Measurements from ENCODE around the gene GAK.

GAK gene

GRCh38 chr4:848803-849477 is 83.2 kb downstream of the GAK start:
- no peak for DNase-seq (ENCODE audit: low read depth)

- DNase-seq (ENCODE audit: low read depth): no peak
These were observed 83.8 kb downstream of the GAK start for GRCh38 chr4:848307-848691.

- DNase-seq (ENCODE audit: low read depth): no peak
These were observed 86.3 kb downstream of the GAK start for GRCh38 chr4:845836-846251.

GRCh38 chr4:845233-845835 is 86.8 kb downstream of the GAK start:
- no peak for DNase-seq (ENCODE audit: low read depth)

GRCh38 chr4:844752-845232 is 87.3 kb downstream of the GAK start:
- DNase-seq (ENCODE audit: low read depth): no peak

- DNase-seq (ENCODE audit: low read depth): no peak
These were observed 92.3 kb downstream of the GAK start for GRCh38 chr4:839675-840443.

- no peak for DNase-seq (ENCODE audit: low read depth)
These were observed 94.3 kb downstream of the GAK start for GRCh38 chr4:837772-838171.

GRCh38 chr4:836750-837301 is 95.3 kb downstream of the GAK start:
- no peak for DNase-seq (ENCODE audit: low read depth)

GRCh38 chr4:836003-836511 is 96.1 kb downstream of the GAK start:
- no peak for DNase-seq (ENCODE audit: low read depth)

- DNase-seq (ENCODE audit: low read depth): no peak
These were observed 96.7 kb downstream of the GAK start for GRCh38 chr4:835148-836002.

GRCh38 chr4:834368-835147 is 97.6 kb downstream of the GAK start:
- DNase-seq (ENCODE audit: low read depth): no peak

- no peak for DNase-seq (ENCODE audit: low read depth)
These were observed 98.3 kb downstream of the GAK start for GRCh38 chr4:833731-834367.

GRCh38 chr4:833156-833555 is 99.0 kb downstream of the GAK start:
- no peak for DNase-seq (ENCODE audit: low read depth)

- no peak for DNase-seq (ENCODE audit: low read depth)
These were observed 99.6 kb downstream of the GAK start for GRCh38 chr4:832536-832935.

- no peak for DNase-seq (ENCODE audit: low read depth)
These were observed 100.0 kb downstream of the GAK start for GRCh38 chr4:832108-832507.

GRCh38 chr4:831483-831805 is 100.7 kb downstream of the GAK start:
- DNase-seq (ENCODE audit: low read depth): no peak

GRCh38 chr4:830601-831482 is 101.3 kb downstream of the GAK start:
- DNase-seq (ENCODE audit: low read depth): no peak

GRCh38 chr4:829761-830600 is 102.1 kb downstream of the GAK start:
- no peak for DNase-seq (ENCODE audit: low read depth)

GRCh38 chr4:829291-829690 is 102.8 kb downstream of the GAK start:
- DNase-seq (ENCODE audit: low read depth): no peak

Data from stimulated activated CD8-positive, alpha-beta memory T cell treated with anti-CD3 and anti-CD28 coated beads, Interleukin-15, amount 100 ng/mL, for 1 hour (primary cell).